ENCODE results near the gene FGD5.
"Not testable (repeated sequence)": the region's sequence is repeated elsewhere in the genome, so short reads cannot be mapped to it uniquely, and the experiment has no call there.

FGD5 gene

GRCh38 chr3:14900881-14901873 lies 82.4 kb downstream of the FGD5 start:
- Histone ChIP-seq H3K27me3 (ENCODE audit: low read depth, low read length) (no peaks in the 10 kb centered on the region), H3K36me3 (ENCODE audit: control insufficient read depth in 1 of 2, insufficient read depth in 2 of 2, low read length in 2 of 2) (peaks cover 8 to 18% of the 10 kb centered on the region in 2 donors), H3K27ac (ENCODE audit: low read length) (no peak overlapping the region), H3K9me3 (ENCODE audit: control insufficient read depth in 1 of 2, low read length in 2 of 2) (no peaks in the 10 kb centered on the region), H3K4me3 (ENCODE audit: low read depth in 1 of 2, low read length in 2 of 2) (no peak overlapping the region), H3K4me1 (ENCODE audit: control insufficient read depth in 1 of 2, insufficient read depth in 2 of 2, low read length in 2 of 2) (no peaks in the 10 kb centered on the region)

- H3K36me3 ChIP-seq (ENCODE audit: control insufficient read depth in 1 of 2, insufficient read depth in 2 of 2, low read length in 2 of 2) = peaks cover 3 to 18% of the 10 kb centered on the region in 2 donors
- H3K27me3 ChIP-seq (ENCODE audit: low read depth, low read length) = no peaks in the 10 kb centered on the region
- H3K27ac ChIP-seq (ENCODE audit: low read length) = no peak overlapping the region
- H3K9me3 ChIP-seq (ENCODE audit: control insufficient read depth in 1 of 2, low read length in 2 of 2) = no peaks in the 10 kb centered on the region
- no peak overlapping the region for H3K4me3 ChIP-seq (ENCODE audit: low read depth in 1 of 2, low read length in 2 of 2)
- no peaks in the 10 kb centered on the region for H3K4me1 ChIP-seq (ENCODE audit: control insufficient read depth in 1 of 2, insufficient read depth in 2 of 2, low read length in 2 of 2)
Measured at GRCh38 chr3:14902719-14903118, 84.0 kb downstream of the FGD5 start.

GRCh38 chr3:14903501-14903900 lies 84.7 kb downstream of the FGD5 start:
- H3K4me3 ChIP-seq (ENCODE audit: low read depth in 1 of 2, low read length in 2 of 2); H3K27me3 ChIP-seq (ENCODE audit: low read depth, low read length); H3K4me1 ChIP-seq (ENCODE audit: control insufficient read depth in 1 of 2, insufficient read depth in 2 of 2, low read length in 2 of 2); H3K27ac ChIP-seq (ENCODE audit: low read length); H3K9me3 ChIP-seq (ENCODE audit: control insufficient read depth in 1 of 2, low read length in 2 of 2): not testable (repeated sequence)
- H3K36me3 ChIP-seq (ENCODE audit: control insufficient read depth in 1 of 2, insufficient read depth in 2 of 2, low read length in 2 of 2) = peaks cover 0 to 10% of the 10 kb centered on the region in 2 donors

GRCh38 chr3:14905055-14905657 lies 86.4 kb downstream of the FGD5 start:
- Histone ChIP-seq H3K36me3 (ENCODE audit: control insufficient read depth in 1 of 2, insufficient read depth in 2 of 2, low read length in 2 of 2) (peaks cover 0 to 10% of the 10 kb centered on the region in 2 donors), H3K4me3 (ENCODE audit: low read depth in 1 of 2, low read length in 2 of 2) (no peak overlapping the region), H3K4me1 (ENCODE audit: control insufficient read depth in 1 of 2, insufficient read depth in 2 of 2, low read length in 2 of 2) (no peaks in the 10 kb centered on the region), H3K27ac (ENCODE audit: low read length) (no peak overlapping the region), H3K27me3 (ENCODE audit: low read depth, low read length) (no peaks in the 10 kb centered on the region), H3K9me3 (ENCODE audit: control insufficient read depth in 1 of 2, low read length in 2 of 2) (no peaks in the 10 kb centered on the region)

- H3K4me3 ChIP-seq (ENCODE audit: low read depth in 1 of 2, low read length in 2 of 2) = no peak overlapping the region
- H3K9me3 ChIP-seq (ENCODE audit: control insufficient read depth in 1 of 2, low read length in 2 of 2) = no peaks in the 10 kb centered on the region
- no peaks in the 10 kb centered on the region for H3K4me1 ChIP-seq (ENCODE audit: control insufficient read depth in 1 of 2, insufficient read depth in 2 of 2, low read length in 2 of 2)
- no peaks in the 10 kb centered on the region for H3K27me3 ChIP-seq (ENCODE audit: low read depth, low read length)
- H3K36me3 ChIP-seq (ENCODE audit: control insufficient read depth in 1 of 2, insufficient read depth in 2 of 2, low read length in 2 of 2) = peaks cover 0 to 16% of the 10 kb centered on the region in 2 donors
- H3K27ac ChIP-seq (ENCODE audit: low read length) = no peak overlapping the region
Measured at GRCh38 chr3:14906355-14906971, 87.7 kb downstream of the FGD5 start.

- Histone ChIP-seq H3K4me1 (ENCODE audit: control insufficient read depth in 1 of 2, insufficient read depth in 2 of 2, low read length in 2 of 2) (no peaks in the 10 kb centered on the region), H3K27me3 (ENCODE audit: low read depth, low read length) (no peaks in the 10 kb centered on the region), H3K36me3 (ENCODE audit: control insufficient read depth in 1 of 2, insufficient read depth in 2 of 2, low read length in 2 of 2) (peaks cover 0 to 16% of the 10 kb centered on the region in 2 donors), H3K27ac (ENCODE audit: low read length) (no peak overlapping the region), H3K9me3 (ENCODE audit: control insufficient read depth in 1 of 2, low read length in 2 of 2) (no peaks in the 10 kb centered on the region), H3K4me3 (ENCODE audit: low read depth in 1 of 2, low read length in 2 of 2) (no peak overlapping the region)
Measured at GRCh38 chr3:14907043-14907966, 88.5 kb downstream of the FGD5 start.

- no peak overlapping the region for H3K4me3 ChIP-seq (ENCODE audit: low read depth in 1 of 2, low read length in 2 of 2)
- H3K27ac ChIP-seq (ENCODE audit: low read length) = no peak overlapping the region
- no peaks in the 10 kb centered on the region for H3K4me1 ChIP-seq (ENCODE audit: control insufficient read depth in 1 of 2, insufficient read depth in 2 of 2, low read length in 2 of 2)
- peaks cover 0 to 13% of the 10 kb centered on the region in 2 donors for H3K36me3 ChIP-seq (ENCODE audit: control insufficient read depth in 1 of 2, insufficient read depth in 2 of 2, low read length in 2 of 2)
- H3K9me3 ChIP-seq (ENCODE audit: control insufficient read depth in 1 of 2, low read length in 2 of 2) = no peaks in the 10 kb centered on the region
- H3K27me3 ChIP-seq (ENCODE audit: low read depth, low read length) = no peaks in the 10 kb centered on the region
Measured at GRCh38 chr3:14909250-14909649, 90.5 kb downstream of the FGD5 start.

GRCh38 chr3:14911651-14912050 lies 92.9 kb downstream of the FGD5 start:
- no peaks in the 10 kb centered on the region for H3K9me3 ChIP-seq (ENCODE audit: control insufficient read depth in 1 of 2, low read length in 2 of 2)

GRCh38 chr3:14913071-14913925 lies 94.5 kb downstream of the FGD5 start:
- Histone ChIP-seq H3K9me3 (ENCODE audit: control insufficient read depth in 1 of 2, low read length in 2 of 2) (no peaks in the 10 kb centered on the region), H3K4me1 (ENCODE audit: control insufficient read depth in 1 of 2, insufficient read depth in 2 of 2, low read length in 2 of 2) (peaks cover 0 to 9% of the 10 kb centered on the region in 2 donors), H3K4me3 (ENCODE audit: low read depth in 1 of 2, low read length in 2 of 2) (no peak overlapping the region), H3K36me3 (ENCODE audit: control insufficient read depth in 1 of 2, insufficient read depth in 2 of 2, low read length in 2 of 2) (peaks cover 0 to 6% of the 10 kb centered on the region in 2 donors), H3K27ac (ENCODE audit: low read length) (no peak overlapping the region), H3K27me3 (ENCODE audit: low read depth, low read length) (no peaks in the 10 kb centered on the region)

More at GRCh38 chr3:14911651-14912050, 92.9 kb downstream of the FGD5 start:
- no peaks in the 10 kb centered on the region for H3K27me3 ChIP-seq (ENCODE audit: low read depth, low read length)
- peaks cover 0 to 6% of the 10 kb centered on the region in 2 donors for H3K36me3 ChIP-seq (ENCODE audit: control insufficient read depth in 1 of 2, insufficient read depth in 2 of 2, low read length in 2 of 2)
- no peak overlapping the region for H3K27ac ChIP-seq (ENCODE audit: low read length)
- peaks cover 0 to 9% of the 10 kb centered on the region in 2 donors for H3K4me1 ChIP-seq (ENCODE audit: control insufficient read depth in 1 of 2, insufficient read depth in 2 of 2, low read length in 2 of 2)
- no peak overlapping the region for H3K4me3 ChIP-seq (ENCODE audit: low read depth in 1 of 2, low read length in 2 of 2)
